HepG2 (cell line): ENCODE data around the gene CCDC50.

Experiments
- ARID2 ChIP-seq: sonication (generic); formaldehyde crosslinking; IDR thresholded peaks from 2 replicates; pipeline ENCODE4 v1.8.1; 2022; ENCODE audit warnings: mild to moderate bottlenecking, missing genetic modification reagents, borderline replicate concordance
- POLR2A ChIP-seq, 2 experiments: IDR thresholded peaks; 2 replicates each; pipeline ENCODE4 v1.6.1; 2011; ENCODE audit warnings: low read depth in 2 of 2, low read length in 2 of 2, mild to moderate bottlenecking in 1 of 2, moderate library complexity in 1 of 2; ENCODE audit not compliant: insufficient read depth in 1 of 2
- PRDM4 ChIP-seq: sonication (generic); formaldehyde crosslinking; IDR thresholded peaks from 2 replicates; pipeline ENCODE4 v1.9.0; 2021; ENCODE audit warnings: missing genetic modification reagents, borderline replicate concordance
- RARA ChIP-seq: IDR thresholded peaks from 2 replicates; pipeline ENCODE4 v1.6.1; 2016; ENCODE audit warnings: missing genetic modification reagents, missing compliant biosample characterization
- RBAK ChIP-seq: sonication (generic); formaldehyde crosslinking; IDR thresholded peaks from 2 replicates; pipeline ENCODE4 v1.5.1; 2020; ENCODE audit warnings: mild to moderate bottlenecking, missing genetic modification reagents
- SAFB2 ChIP-seq: sonication (generic); formaldehyde crosslinking; IDR thresholded peaks from 2 replicates; pipeline ENCODE4 v1.5.1; 2020; ENCODE audit warnings: missing genetic modification reagents, low read depth, mild to moderate bottlenecking, borderline replicate concordance

DNA sequence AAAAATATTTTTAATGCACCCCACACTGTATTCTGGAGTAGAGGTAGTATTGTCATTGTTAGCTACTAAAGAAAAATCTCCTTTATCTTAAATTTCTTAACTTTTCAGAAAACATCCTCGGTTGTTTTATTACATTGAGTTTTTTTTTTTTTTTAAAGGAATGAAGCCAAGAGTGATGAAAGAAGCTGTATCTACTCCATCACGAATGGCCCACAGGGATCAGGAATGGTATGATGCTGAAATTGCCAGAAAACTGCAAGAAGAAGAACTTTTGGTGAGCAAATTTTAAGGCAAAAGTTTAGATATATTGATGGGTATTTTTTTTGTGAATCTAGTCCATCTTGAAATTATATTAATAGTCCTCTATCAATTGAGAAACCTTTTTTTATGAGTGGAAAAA lies 50.8 kb downstream of the CCDC50 start:
- no peak for TF ChIP-seq POLR2A (IDR thresholded peaks at IDR 0.05; ENCODE audit: insufficient read depth in 1 of 2, low read depth in 2 of 2, low read length in 2 of 2)
- TF ChIP-seq ARID2 (CRISPR knock-in tag) = no peak
- no peak for TF ChIP-seq SAFB2 (CRISPR knock-in tag)
- no peak for TF ChIP-seq RBAK
- no peak for TF ChIP-seq RARA (CRISPR knock-in tag)
- TF ChIP-seq PRDM4 (CRISPR knock-in tag) = no peak
